Esophagus muscularis mucosa (tissue), 3 donors: ENCODE measurements around the gene RPRD1A.

ENCODE experiments used
- POLR2A ChIP-seq: fragments of 450-650 bp; IDR thresholded peaks from one replicate; pipeline ENCODE4 v1.6.1; 2017; ENCODE audit warnings: antibody characterized with exemption, moderate library complexity, mild to moderate bottlenecking, low read depth
- TF ChIP-seq, protein P1 (sequence below), 3 experiments: fragments of 200-600 bp in 2 of 3; fragments of 450-650 bp in 1 of 3; sonication (generic) in 2 of 3; IDR thresholded peaks; one replicate each; pipeline ENCODE4 v1.5.1; 2017 to 2019; ENCODE audit warnings: antibody characterized with exemption in 3 of 3, mild to moderate bottlenecking in 2 of 3, moderate library complexity in 1 of 3

DNA sequence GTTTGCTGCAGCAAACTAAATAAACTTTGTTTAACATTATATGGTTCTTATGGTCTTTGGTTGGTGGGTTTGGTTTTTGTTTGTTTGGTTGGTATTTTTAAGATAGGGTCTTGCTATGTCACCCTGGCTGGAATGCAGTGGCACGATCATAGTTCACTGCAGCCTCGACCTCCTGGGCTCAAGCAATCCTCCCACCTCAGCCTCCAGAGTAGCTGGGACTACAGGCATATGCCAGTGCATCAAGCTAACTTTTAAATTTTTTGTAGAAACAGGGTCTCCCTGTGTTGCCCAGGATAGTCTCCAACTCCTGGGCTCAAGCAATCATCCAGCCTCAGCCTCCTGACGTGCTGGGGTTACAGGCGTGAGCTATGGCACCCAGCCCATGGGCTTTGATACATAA, 7.1 kb upstream of the RPRD1A start:
- TF ChIP-seq POLR2A: no peak
- TF ChIP-seq, protein P1, sequence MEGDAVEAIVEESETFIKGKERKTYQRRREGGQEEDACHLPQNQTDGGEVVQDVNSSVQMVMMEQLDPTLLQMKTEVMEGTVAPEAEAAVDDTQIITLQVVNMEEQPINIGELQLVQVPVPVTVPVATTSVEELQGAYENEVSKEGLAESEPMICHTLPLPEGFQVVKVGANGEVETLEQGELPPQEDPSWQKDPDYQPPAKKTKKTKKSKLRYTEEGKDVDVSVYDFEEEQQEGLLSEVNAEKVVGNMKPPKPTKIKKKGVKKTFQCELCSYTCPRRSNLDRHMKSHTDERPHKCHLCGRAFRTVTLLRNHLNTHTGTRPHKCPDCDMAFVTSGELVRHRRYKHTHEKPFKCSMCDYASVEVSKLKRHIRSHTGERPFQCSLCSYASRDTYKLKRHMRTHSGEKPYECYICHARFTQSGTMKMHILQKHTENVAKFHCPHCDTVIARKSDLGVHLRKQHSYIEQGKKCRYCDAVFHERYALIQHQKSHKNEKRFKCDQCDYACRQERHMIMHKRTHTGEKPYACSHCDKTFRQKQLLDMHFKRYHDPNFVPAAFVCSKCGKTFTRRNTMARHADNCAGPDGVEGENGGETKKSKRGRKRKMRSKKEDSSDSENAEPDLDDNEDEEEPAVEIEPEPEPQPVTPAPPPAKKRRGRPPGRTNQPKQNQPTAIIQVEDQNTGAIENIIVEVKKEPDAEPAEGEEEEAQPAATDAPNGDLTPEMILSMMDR (IDR thresholded peaks at IDR 0.05): no peak
